HG02970 (cell line): Measurements from ENCODE around the gene CPNE2.

ENCODE experiments used
- ATAC-seq: cut with Tn5 transposase; IDR thresholded peaks from one replicate; pipeline ENCODE4 v1.9.1; 2021; ENCODE audit warnings: mild to moderate bottlenecking, moderate library complexity, moderate number of reproducible peaks; ENCODE audit not compliant: unreplicated experiment, low FRiP score

The CPNE2 gene

GRCh38 chr16:57159447-57159846, 67.1 kb downstream of the CPNE2 start:
- no peak for ATAC-seq

- no peak for ATAC-seq
Observed at GRCh38 chr16:57163842-57164241, 71.5 kb downstream of the CPNE2 start.

- no peak for ATAC-seq
Observed at GRCh38 chr16:57165483-57165882, 73.1 kb downstream of the CPNE2 start.

- no peak for ATAC-seq
Observed at GRCh38 chr16:57165938-57166337, 73.6 kb downstream of the CPNE2 start.

GRCh38 chr16:57166451-57166850, 74.1 kb downstream of the CPNE2 start:
- no peak for ATAC-seq

- no peak for ATAC-seq
Observed at GRCh38 chr16:57166951-57167350, 74.6 kb downstream of the CPNE2 start.

GRCh38 chr16:57167538-57167937, 75.2 kb downstream of the CPNE2 start:
- ATAC-seq, result no peak

- no peak for ATAC-seq
Observed at GRCh38 chr16:57167953-57168352, 75.6 kb downstream of the CPNE2 start.

GRCh38 chr16:57169327-57169726, 76.9 kb downstream of the CPNE2 start:
- ATAC-seq, result no peak

- ATAC-seq, result no peak
Observed at GRCh38 chr16:57172721-57173290, 80.4 kb downstream of the CPNE2 start.

- no peak for ATAC-seq
Observed at GRCh38 chr16:57175896-57176295, 83.5 kb downstream of the CPNE2 start.

- no peak for ATAC-seq
Observed at GRCh38 chr16:57178196-57178595, 85.8 kb downstream of the CPNE2 start.

- no peak for ATAC-seq
Observed at GRCh38 chr16:57178793-57179212, 86.4 kb downstream of the CPNE2 start.

GRCh38 chr16:57179215-57179828, 86.9 kb downstream of the CPNE2 start:
- no peak for ATAC-seq

- ATAC-seq, result no peak
Observed at GRCh38 chr16:57184113-57184512, 91.7 kb downstream of the CPNE2 start.

GRCh38 chr16:57184887-57185445, 92.6 kb downstream of the CPNE2 start:
- no peak for ATAC-seq

- peak; percentile 34 for ATAC-seq
Observed at GRCh38 chr16:57185446-57185944, 93.1 kb downstream of the CPNE2 start.

GRCh38 chr16:57185945-57186871, 93.8 kb downstream of the CPNE2 start, which contains the start of the genes PSME3IP1 and RSPRY1:
Gene PSME3IP1 (minus strand): TSS chr16:57186039. CDS start chr16:57173854, 12,185 bp downstream.
Gene RSPRY1 (plus strand): TSS chr16:57186329. CDS start chr16:57204659, 18,330 bp downstream.
- ATAC-seq, result peak; percentile 88

- no peak for ATAC-seq
Observed at GRCh38 chr16:57186872-57187854, 94.8 kb downstream of the CPNE2 start.
